Mesodermal cell (in vitro differentiated cells): ENCODE results near the gene TLCD2.
"Not testable (repeated sequence)": the region's sequence is repeated elsewhere in the genome, so short reads cannot be mapped to it uniquely, and the experiment has no call there.

ENCODE experiments used
- H3K27ac ChIP-seq: 2 replicates; pipeline ENCODE4 v1.7.0; 2013; ENCODE audit warnings: mild to moderate bottlenecking, low read depth, low read length, moderate library complexity; ENCODE audit not compliant: severe bottlenecking
- H3K36me3 ChIP-seq: 2 replicates; pipeline ENCODE4 v1.7.1; 2013; ENCODE audit warnings: mild to moderate bottlenecking, low read length, moderate library complexity; ENCODE audit not compliant: control insufficient read depth, insufficient read depth
- H3K4me1 ChIP-seq: one replicate; pipeline ENCODE4 v1.7.1; 2013; ENCODE audit warnings: mild to moderate bottlenecking, low read length; ENCODE audit not compliant: insufficient read depth, control insufficient read depth, poor library complexity, severe bottlenecking
- H3K4me3 ChIP-seq: 2 replicates; pipeline ENCODE4 v1.7.0; 2013; ENCODE audit warnings: low read length, control low read depth, mild to moderate bottlenecking; ENCODE audit not compliant: insufficient read depth, poor library complexity, severe bottlenecking; ENCODE audit errors: extremely low read depth
- H3K9me3 ChIP-seq: 2 replicates; pipeline ENCODE4 v1.7.1; 2013; ENCODE audit warnings: mild to moderate bottlenecking, low read length, moderate library complexity; ENCODE audit not compliant: control insufficient read depth
- WGBS, 2 experiments: methylation state at CpG; one replicate each; pipeline ENCODE4 v1.1.5; 2013; ENCODE audit warnings: missing lambda C conversion rate in 2 of 2; ENCODE audit not compliant: insufficient coverage in 2 of 2; 5-methylcytosine and 5-hydroxymethylcytosine counted together

Gene TLCD2

DNA sequence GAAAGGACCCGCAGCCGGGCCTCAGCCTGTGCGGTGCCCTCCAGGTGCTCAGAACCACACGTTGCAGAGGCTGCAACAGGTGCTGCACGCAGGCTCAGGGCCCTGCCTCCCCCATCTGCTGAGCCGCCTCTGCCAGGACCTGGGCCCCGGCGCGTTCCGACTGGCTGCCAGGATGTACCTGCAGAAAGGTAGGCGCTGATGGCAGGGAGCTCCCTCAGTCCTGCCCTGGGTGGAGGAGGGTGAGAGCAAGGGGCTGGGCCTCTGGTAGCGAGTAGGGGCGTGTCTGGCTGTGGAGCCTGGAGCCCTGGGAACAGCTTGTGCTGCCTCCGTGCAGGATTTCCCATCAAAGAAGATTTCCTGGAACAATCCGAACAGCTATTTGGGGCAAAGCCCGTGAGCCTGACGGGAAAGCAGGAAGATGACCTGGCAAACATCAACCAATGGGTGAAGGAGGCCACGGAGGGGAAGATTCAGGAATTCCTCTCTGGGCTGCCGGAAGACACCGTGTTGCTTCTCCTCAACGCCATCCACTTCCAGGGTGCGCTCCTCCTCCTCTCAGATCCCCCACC lies 36.9 kb upstream of the TLCD2 start:
- H3K36me3 ChIP-seq: no peaks in the 10 kb centered on the region
- no peaks in the 10 kb centered on the region for H3K9me3 ChIP-seq
- no peak overlapping the region for H3K4me3 ChIP-seq
- 85 to 87% methylated on average over 15 to 21 of the region's 22 CpGs for WGBS, 2 experiments
- H3K4me1 ChIP-seq: no peaks in the 10 kb centered on the region
- no peak overlapping the region for H3K27ac ChIP-seq

DNA sequence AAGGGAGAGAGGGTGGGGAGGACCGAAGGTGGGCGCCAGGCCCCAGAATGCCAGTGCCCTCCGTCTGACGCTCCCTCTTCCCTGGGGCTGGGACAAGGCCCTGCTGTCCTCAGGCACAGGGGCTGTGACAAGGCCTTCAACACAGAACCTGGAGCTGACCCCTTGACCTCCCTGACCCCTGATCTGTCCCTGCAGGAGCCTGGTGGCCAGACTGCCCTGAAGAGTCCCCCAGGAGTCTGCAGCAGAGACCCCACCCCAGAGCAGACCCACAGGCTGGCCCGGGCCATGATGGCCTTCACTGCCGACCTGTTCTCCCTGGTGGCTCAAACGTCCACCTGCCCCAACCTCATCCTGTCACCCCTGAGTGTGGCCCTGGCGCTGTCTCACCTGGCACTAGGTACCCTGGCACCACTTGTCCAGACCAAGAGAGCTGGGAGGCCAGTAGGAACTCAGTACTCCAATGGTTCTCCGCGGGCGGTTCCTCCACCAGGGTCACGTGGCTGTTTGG lies 35.4 kb upstream of the TLCD2 start:
- H3K9me3 ChIP-seq: no peaks in the 10 kb centered on the region
- no peak overlapping the region for H3K27ac ChIP-seq
- WGBS, 2 experiments: 95 to 99% methylated on average over 8 to 12 of the region's 12 CpGs
- no peaks in the 10 kb centered on the region for H3K36me3 ChIP-seq
- no peak overlapping the region for H3K4me3 ChIP-seq
- no peaks in the 10 kb centered on the region for H3K4me1 ChIP-seq

DNA sequence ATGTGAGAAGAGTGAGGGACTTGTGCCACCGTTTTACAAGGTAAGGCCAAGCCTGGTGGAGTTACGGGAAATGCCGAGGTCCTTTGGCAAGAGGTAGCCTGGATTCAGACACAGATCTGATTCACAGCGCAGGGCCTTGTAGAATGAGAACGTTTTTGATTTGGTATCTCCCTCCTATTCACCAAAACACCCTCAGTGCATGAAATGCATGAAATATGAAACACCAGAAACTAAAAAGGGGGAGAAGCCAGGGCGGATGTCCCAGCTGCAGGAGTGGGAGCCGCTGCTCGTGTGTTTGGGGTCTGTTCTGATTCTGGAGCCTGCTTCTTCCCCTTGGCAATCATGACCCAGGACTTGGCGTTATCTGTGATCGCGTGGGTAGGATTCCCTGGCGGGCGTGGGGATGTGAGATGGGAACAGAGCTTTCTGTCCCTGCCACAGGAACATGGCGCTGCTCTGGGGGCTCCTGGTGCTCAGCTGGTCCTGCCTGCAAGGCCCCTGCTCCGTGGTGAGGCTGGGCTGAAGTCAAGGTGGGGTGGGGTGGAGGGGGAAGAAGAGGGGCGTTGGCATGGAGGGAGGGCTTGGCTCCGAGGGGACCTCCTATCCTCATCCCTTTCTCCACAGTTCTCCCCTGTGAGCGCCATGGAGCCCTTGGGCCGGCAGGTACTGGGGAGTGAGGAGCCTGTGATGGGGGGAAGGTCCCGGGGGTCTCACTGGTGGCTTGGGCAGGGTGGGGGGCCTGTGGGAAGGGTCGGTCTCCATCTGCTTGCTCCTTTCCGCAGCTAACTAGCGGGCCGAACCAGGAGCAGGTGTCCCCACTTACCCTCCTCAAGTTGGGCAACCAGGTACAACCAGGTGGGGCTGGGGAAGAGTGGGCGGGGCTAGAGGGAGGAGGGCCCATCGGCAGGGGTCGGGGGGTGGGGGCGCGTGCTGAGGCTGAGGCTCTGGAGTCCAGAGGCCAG lies 34.7 kb upstream of the TLCD2 start:
- WGBS, 2 experiments: 84 to 89% methylated on average over 12 to 15 of the region's 29 CpGs
- Histone ChIP-seq H3K9me3 (no peaks in the 10 kb centered on the region), H3K27ac (no peak overlapping the region), H3K4me3 (no peak overlapping the region), H3K4me1 (no peaks in the 10 kb centered on the region), H3K36me3 (no peaks in the 10 kb centered on the region)

DNA sequence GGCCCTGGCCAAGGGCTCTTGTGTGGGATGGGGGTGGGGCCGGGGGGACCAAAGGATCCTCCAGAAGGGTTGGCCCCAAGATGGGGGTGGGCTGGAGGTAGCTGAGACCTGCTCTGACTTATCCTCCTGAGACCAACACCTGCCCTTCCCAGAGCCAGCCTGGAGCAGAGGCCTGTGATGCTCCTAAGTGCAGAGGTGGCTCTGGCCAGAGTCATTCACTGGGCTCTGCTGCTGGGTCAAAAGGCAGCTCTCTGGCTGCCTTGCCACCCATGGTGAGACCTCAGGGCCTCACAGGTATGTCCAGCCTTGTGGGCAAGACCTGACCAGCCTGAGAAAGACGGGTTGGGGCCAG lies 32.9 kb upstream of the TLCD2 start:
- Histone ChIP-seq H3K4me3 (no peak overlapping the region), H3K27ac (no peak overlapping the region), H3K4me1 (no peaks in the 10 kb centered on the region), H3K9me3 (no peaks in the 10 kb centered on the region), H3K36me3 (peaks cover 3% of the 10 kb centered on the region)
- 83% methylated on average over 1 of the region's 2 CpGs; no CpG with 5 or more reads in 1 of the 2 experiments for WGBS, 2 experiments

DNA sequence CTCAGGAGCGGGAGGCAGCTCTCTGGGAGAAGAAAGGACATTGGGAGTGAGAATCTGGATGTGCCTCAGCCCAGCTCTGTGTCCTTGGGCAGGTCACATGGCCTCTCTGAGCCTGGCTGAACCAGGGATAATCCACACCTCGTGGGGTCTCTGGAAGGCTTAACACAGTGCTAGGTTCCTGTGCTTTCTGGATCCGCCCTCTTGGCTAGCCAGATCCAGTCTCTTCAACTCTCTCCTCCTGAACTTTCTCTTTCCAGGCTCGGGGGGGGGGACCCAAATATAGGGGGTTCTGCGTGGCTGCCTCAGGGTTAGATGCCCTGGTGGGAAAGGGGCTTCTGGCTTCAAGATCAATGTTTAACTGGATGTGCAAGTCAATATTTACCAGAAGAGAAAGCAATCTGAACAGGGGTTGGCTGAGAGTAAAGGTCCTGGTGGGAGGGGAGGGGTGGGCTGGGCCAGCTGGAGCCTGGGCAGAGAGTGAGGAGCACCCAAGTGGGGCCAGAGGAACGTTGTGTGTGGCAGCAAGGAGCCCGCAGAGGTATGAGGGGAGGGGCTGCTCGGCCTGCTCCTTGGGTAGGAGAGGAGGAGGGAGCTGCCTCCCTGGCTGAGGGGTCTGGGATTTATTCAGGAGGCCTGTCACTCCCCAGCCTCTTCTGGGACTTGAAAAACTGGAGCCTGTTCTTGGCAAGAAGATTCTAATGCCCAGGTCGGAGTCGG lies 32.4 kb upstream of the TLCD2 start, which contains the start of gene SERPINF2:
TSS of gene SERPINF2 (plus strand) at position 501 of the 717 bp plus-strand sequence. CDS start 2,125 bp downstream, outside the sequence.
- no peak within 1 kb of the TSS for H3K4me3 ChIP-seq
- H3K4me1 ChIP-seq: no peaks in the 10 kb centered on the region
- peaks cover 3% of the 10 kb centered on the region for H3K36me3 ChIP-seq
- peak within 1 kb of the TSS; percentile 5 for H3K27ac ChIP-seq
- no peaks in the 10 kb centered on the region for H3K9me3 ChIP-seq
- 51 to 67% methylated on average over 4 to 8 of the region's 10 CpGs for WGBS, 2 experiments

DNA sequence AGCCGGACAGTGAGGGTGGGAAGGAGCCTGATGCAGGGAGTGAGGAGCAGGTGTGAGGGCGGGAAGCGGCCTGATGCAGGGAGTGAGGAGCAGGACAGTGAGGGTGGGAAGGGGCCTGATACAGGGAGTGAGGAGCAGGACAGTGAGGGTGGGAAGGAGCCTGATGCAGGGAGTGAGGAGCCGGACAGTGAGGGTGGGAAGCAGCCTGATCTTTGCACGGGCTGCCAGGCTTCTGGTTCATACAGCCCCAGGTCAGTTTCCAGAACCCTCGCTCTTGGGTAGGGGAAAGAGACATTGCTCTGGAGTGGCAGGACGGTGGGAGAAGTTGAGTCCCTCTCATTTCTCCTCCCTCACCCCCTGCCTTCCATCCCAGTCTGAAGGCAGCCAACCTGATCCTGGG lies 31.7 kb upstream of the TLCD2 start:
- 70 to 86% methylated on average over 4 to 5 of the region's 7 CpGs for WGBS, 2 experiments
- H3K27ac ChIP-seq, H3K4me3 ChIP-seq, H3K36me3 ChIP-seq, H3K4me1 ChIP-seq, H3K9me3 ChIP-seq: not testable (repeated sequence)

DNA sequence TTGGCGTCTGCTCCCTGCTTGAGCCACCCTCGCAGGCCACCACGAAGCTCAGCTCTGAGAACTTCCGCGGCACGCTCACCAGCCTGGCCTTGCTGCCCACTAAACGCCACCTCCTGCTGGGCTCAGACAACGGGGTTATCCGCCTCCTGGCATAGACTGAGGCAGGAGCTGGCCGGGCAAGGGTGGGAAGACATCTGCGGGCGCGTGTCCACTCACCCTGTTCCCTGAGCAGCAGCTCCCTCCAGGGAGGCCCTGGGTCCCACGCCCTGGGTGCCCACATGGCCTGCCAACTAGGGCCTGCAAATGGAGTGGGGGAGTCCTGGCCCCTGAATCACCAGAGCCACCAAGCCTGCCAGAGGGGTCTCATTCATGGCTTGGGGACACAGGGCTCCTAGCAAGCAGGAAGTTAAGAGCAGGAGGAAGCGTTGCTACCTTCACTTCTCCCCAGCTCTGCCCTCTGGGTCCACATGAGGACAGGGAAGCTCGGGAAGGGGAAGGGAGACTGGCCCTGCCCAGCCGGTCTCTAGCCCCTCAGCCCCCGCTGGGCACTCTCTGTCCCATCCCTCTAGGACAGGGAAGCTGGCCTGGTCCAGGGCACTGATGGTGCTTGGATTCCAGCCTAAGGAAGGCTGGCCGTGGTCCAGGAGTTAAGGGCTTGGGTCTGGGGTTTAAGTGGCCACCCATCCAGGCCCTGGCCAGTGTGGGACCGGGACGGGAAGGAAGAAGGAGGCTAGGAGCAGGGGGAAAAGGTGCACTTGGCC lies 27.5 kb upstream of the TLCD2 start:
- Histone ChIP-seq H3K4me1 (peaks cover 16% of the 10 kb centered on the region), H3K27ac (no peak overlapping the region), H3K36me3 (peaks cover 10% of the 10 kb centered on the region), H3K4me3 (no peak overlapping the region), H3K9me3 (no peaks in the 10 kb centered on the region)
- 96 to 97% methylated on average over 16 to 19 of the region's 21 CpGs for WGBS, 2 experiments

DNA sequence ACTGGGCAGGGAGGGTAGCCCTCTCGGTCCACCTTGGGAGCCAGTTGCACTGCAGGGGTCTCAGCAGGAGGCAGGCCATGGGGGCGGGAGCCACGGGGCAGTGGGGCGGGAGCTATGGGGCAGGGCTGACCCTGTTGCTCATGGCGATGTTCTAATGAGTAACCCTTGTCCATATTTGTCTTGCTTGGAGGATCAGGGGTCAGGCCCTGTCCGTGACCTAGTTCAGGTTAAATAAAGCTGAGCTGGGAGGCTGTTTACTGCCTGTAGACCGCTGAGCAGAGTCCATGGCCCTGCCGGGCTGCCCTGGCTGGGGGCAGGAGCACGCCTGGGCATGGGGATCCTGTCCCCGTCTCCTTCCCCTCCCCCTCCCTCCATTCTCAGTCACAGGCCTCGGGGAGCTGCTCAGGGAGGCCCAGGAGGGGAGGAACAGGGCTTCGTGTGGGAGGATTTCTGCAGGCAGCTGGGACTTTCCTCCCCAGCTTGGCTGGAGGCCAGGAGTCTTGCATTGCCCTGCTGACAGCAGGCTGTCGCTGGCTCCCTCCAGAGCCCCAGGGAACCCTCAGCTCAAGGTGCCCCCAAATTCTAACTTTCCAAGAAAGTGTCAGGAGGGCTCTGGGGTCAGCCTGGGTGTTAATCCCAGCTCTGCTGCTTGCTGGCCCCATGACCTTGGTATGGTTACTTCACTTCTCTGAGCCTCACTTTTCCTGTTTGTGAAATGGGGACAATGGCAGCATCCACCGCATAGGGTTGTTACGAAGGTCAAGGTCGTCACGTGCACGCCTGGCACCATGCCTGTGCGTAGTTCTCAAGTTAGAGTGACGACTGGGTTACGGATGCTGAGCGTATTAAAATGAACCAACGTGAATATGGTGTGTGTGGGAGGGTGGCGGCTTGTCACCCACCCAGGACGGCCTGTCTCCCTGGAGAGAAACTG lies 26.4 kb upstream of the TLCD2 start:
- H3K27ac ChIP-seq: peak overlapping the region; percentile 41
- no peak overlapping the region for H3K4me3 ChIP-seq
- H3K4me1 ChIP-seq: peaks cover 16% of the 10 kb centered on the region
- peaks cover 10% of the 10 kb centered on the region for H3K36me3 ChIP-seq
- H3K9me3 ChIP-seq: no peaks in the 10 kb centered on the region
- WGBS, 2 experiments: 82 to 87% methylated on average over 21 to 22 of the region's 25 CpGs

DNA sequence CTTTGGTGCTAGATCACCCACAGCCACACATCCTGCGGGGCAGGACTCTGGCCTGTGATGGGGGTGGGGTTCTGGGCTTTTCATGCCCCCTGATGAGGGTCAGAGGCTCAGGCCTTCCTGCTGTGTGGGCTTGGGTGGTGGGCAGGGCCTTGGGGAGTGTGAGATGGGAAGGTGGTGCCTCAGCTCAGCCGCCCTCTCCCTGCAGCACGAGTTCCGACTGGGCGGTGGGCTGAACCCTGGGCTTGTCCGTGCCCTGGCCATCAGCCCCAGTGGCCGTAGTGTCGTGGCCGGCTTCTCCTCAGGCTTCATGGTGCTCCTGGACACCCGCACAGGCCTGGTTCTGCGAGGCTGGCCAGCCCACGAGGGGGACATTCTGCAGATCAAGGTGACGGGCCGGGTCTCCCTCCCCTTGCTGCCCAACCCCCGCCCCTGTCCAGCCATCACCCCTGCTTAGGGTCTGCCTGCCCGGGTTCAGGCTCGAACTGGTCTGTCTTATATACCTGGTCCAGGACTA lies 25.7 kb upstream of the TLCD2 start:
- Histone ChIP-seq H3K4me1 (peaks cover 16% of the 10 kb centered on the region), H3K27ac (no peak overlapping the region), H3K36me3 (peaks cover 14% of the 10 kb centered on the region), H3K4me3 (no peak overlapping the region), H3K9me3 (no peaks in the 10 kb centered on the region)
- 90 to 93% methylated on average over 13 to 16 of the region's 17 CpGs for WGBS, 2 experiments
